HG03575 (cell line): ENCODE results near the gene YIPF1.
A peak's percentile ranks its signal among the peaks of the same experiment; 100 is the strongest.
"Not testable (repeated sequence)": the region's sequence is repeated elsewhere in the genome, so short reads cannot be mapped to it uniquely, and the experiment has no call there.

Experiments used
- ATAC-seq: cut with Tn5 transposase; IDR thresholded peaks from one replicate; pipeline ENCODE4 v1.9.1; 2021; ENCODE audit not compliant: unreplicated experiment, insufficient number of reproducible peaks, low FRiP score; ENCODE audit errors: extremely low read depth

Gene YIPF1

GRCh38 chr1:53851571-53852285, 37.9 kb downstream of the YIPF1 start:
- ATAC-seq, result no peak

- ATAC-seq, result no peak
Observed at GRCh38 chr1:53850082-53850673, 39.4 kb downstream of the YIPF1 start.

GRCh38 chr1:53847980-53848379, 41.6 kb downstream of the YIPF1 start:
- ATAC-seq, result no peak

GRCh38 chr1:53842347-53842746, 47.2 kb downstream of the YIPF1 start:
- no peak for ATAC-seq

- no peak for ATAC-seq
Observed at GRCh38 chr1:53838654-53838974, 51.0 kb downstream of the YIPF1 start.

GRCh38 chr1:53837924-53838653, 51.5 kb downstream of the YIPF1 start, which contains the start of gene NDC1:
TSS of gene NDC1 (minus strand) at chr1:53838296. CDS start at chr1:53838261, 35 bp downstream.
- ATAC-seq, result peak; percentile 54

- no peak for ATAC-seq
Observed at GRCh38 chr1:53837646-53837923, 52.0 kb downstream of the YIPF1 start.

GRCh38 chr1:53835491-53835890, 54.1 kb downstream of the YIPF1 start:
- no peak for ATAC-seq

- no peak for ATAC-seq
Observed at GRCh38 chr1:53834776-53835175, 54.8 kb downstream of the YIPF1 start.

GRCh38 chr1:53833393-53833792, 56.2 kb downstream of the YIPF1 start:
- ATAC-seq, result no peak

GRCh38 chr1:53826367-53826766, 63.2 kb downstream of the YIPF1 start:
- no peak for ATAC-seq

- ATAC-seq, result no peak
Observed at GRCh38 chr1:53825306-53825705, 64.3 kb downstream of the YIPF1 start.

GRCh38 chr1:53822931-53823330, 66.7 kb downstream of the YIPF1 start:
- ATAC-seq, result no peak

GRCh38 chr1:53821380-53821779, 68.2 kb downstream of the YIPF1 start:
- ATAC-seq, result no peak

GRCh38 chr1:53819387-53819786, 70.2 kb downstream of the YIPF1 start:
- no peak for ATAC-seq

GRCh38 chr1:53816584-53816983, 73.0 kb downstream of the YIPF1 start:
- ATAC-seq, result not testable (repeated sequence)

- not testable (repeated sequence) for ATAC-seq
Observed at GRCh38 chr1:53815484-53815883, 74.1 kb downstream of the YIPF1 start.

- no peak for ATAC-seq
Observed at GRCh38 chr1:53811414-53811851, 78.2 kb downstream of the YIPF1 start.

GRCh38 chr1:53810497-53810896, 79.1 kb downstream of the YIPF1 start:
- ATAC-seq, result no peak

- ATAC-seq, result no peak
Observed at GRCh38 chr1:53810007-53810406, 79.6 kb downstream of the YIPF1 start.
